T-helper 2 cell treated with Interferon-gamma antibody and Interleukin-4, amounts not matched to agents 5 μg/mL and 100 μg/mL, for 36 hours (primary cell): ENCODE measurements around the gene TEKT2.
A peak's percentile ranks its signal among the peaks of the same experiment; 100 is the strongest.

Experiments used
- DNase-seq: peaks from one replicate; pipeline ENCODE4 v3.0.0; 2021; ENCODE audit warnings: low spot score
- H3K27ac Mint-ChIP-seq: one replicate; pipeline ENCODE4 v1.8.0; 2021; ENCODE audit warnings: mild to moderate bottlenecking, mixed read lengths
- H3K27me3 Mint-ChIP-seq: one replicate; pipeline ENCODE4 v1.8.0; 2021; ENCODE audit warnings: low read depth, mixed read lengths
- H3K36me3 Mint-ChIP-seq: one replicate; pipeline ENCODE4 v1.8.0; 2021; ENCODE audit warnings: low read depth, mixed read lengths
- H3K4me1 Mint-ChIP-seq: one replicate; pipeline ENCODE4 v1.8.0; 2021; ENCODE audit warnings: low read depth, mixed read lengths
- H3K4me3 Mint-ChIP-seq: one replicate; pipeline ENCODE4 v1.8.0; 2022; ENCODE audit warnings: mild to moderate bottlenecking, moderate library complexity, mixed read lengths
- H3K9me3 Mint-ChIP-seq: one replicate; pipeline ENCODE4 v1.8.0; 2021; ENCODE audit warnings: mixed read lengths

The TEKT2 gene, protein sequence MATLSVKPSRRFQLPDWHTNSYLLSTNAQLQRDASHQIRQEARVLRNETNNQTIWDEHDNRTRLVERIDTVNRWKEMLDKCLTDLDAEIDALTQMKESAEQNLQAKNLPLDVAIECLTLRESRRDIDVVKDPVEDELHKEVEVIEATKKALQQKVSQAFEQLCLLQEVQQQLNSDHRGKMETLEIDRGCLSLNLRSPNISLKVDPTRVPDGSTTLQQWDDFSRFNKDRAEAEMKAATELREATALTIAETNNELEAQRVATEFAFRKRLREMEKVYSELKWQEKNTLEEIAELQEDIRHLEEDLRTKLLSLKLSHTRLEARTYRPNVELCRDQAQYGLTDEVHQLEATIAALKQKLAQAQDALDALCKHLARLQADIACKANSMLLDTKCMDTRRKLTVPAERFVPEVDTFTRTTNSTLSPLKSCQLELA

GRCh38 chr1:36083635-36084496 is at the start of gene TEKT2:
Gene TEKT2 (plus strand): TSS chr1:36084094. CDS start chr1:36084922, 828 bp downstream.
- H3K27me3 Mint-ChIP-seq, result peaks cover 28% of the 10 kb centered on the region
- no peak for DNase-seq

DNA sequence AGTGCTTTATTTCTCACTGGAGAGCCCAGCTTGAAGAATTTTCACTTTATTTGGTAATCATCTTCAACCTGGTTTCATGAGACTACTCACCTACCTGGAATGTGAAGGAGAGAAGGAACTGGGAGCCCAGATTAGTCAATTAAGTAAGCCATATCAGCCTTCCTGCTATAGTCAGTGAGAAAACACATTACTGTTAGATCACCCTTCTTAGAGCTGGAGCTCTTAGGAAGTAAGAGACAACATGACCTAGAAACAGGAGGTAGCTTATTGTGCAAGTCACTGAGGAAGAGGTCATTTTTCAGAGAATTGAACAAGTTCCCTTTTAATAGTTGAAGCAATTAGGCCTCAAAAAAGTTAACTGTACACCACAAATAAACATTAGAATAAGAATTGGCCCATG is 49.2 kb upstream of the TEKT2 start:
- H3K9me3 Mint-ChIP-seq, result no peaks in the 10 kb centered on the region
- H3K4me3 Mint-ChIP-seq, result no peak overlapping the region
- H3K27ac Mint-ChIP-seq, result no peak overlapping the region
- H3K27me3 Mint-ChIP-seq, result no peaks in the 10 kb centered on the region
- H3K4me1 Mint-ChIP-seq, result no peaks in the 10 kb centered on the region
- DNase-seq, result no peak
- H3K36me3 Mint-ChIP-seq, result peaks cover 31% of the 10 kb centered on the region

More at GRCh38 chr1:36083635-36084496, at the start of gene TEKT2:
- H3K4me1 Mint-ChIP-seq, result no peaks in the 10 kb centered on the region
- no peaks in the 10 kb centered on the region for H3K9me3 Mint-ChIP-seq
- H3K4me3 Mint-ChIP-seq, result peak within 1 kb of the TSS; percentile 19
- no peak within 1 kb of the TSS for H3K27ac Mint-ChIP-seq
- no peaks in the 10 kb centered on the region for H3K36me3 Mint-ChIP-seq

- no peak for DNase-seq
- Mint-ChIP-seq H3K27me3 (no peaks in the 10 kb centered on the region), H3K9me3 (no peaks in the 10 kb centered on the region), H3K4me3 (no peak overlapping the region), H3K4me1 (no peaks in the 10 kb centered on the region), H3K27ac (no peak overlapping the region), H3K36me3 (peaks cover 31% of the 10 kb centered on the region)
Measured at GRCh38 chr1:36035154-36035553, 48.7 kb upstream of the TEKT2 start.

DNA sequence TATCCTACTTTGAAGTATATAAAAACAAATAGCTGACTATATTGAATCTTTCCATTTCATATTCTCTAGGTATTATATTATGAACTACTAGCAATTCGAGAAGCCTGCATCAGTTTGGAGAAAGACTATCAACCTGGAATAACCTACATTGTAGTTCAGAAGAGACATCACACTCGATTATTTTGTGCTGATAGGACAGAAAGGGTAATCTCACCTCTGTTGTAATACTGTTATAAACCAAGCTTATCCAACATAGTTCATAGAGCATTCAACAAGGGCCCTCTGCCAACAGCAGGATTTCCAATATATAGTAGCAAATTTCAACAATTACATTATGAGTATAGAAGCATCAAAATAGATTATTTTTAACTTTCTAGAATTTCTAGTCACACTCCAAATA is 43.7 kb upstream of the TEKT2 start:
- DNase-seq, result no peak
- Mint-ChIP-seq H3K9me3 (no peaks in the 10 kb centered on the region), H3K36me3 (peaks cover 16% of the 10 kb centered on the region)

DNA sequence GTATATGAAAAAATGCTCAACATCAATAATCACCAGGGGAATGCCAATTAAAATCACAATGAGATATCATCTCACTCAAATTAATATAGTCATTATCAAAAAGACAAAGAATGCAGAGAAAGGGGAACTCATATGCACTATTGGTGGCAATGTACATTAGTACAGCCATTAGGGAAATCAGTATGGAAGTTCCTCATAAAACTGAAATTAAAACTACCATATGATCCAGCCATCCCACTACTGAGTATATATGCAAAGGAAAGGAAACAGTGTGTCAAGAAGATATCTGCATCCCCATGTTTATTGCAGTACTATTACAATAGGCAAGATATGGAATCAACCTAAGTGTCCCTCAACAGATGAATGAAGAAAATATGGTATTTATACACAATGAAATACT is 32.1 kb upstream of the TEKT2 start:
- peaks cover 29% of the 10 kb centered on the region for H3K36me3 Mint-ChIP-seq
- H3K9me3 Mint-ChIP-seq, result no peaks in the 10 kb centered on the region
- no peak for DNase-seq
- H3K27ac Mint-ChIP-seq, result no peak overlapping the region
- H3K27me3 Mint-ChIP-seq, result no peaks in the 10 kb centered on the region
- no peaks in the 10 kb centered on the region for H3K4me1 Mint-ChIP-seq
- H3K4me3 Mint-ChIP-seq, result no peak overlapping the region

More for the DNA sequence above, 43.7 kb upstream of the TEKT2 start:
- no peaks in the 10 kb centered on the region for H3K4me1 Mint-ChIP-seq
- H3K27ac Mint-ChIP-seq, result no peak overlapping the region
- no peaks in the 10 kb centered on the region for H3K27me3 Mint-ChIP-seq
- H3K4me3 Mint-ChIP-seq, result no peak overlapping the region

- H3K9me3 Mint-ChIP-seq, result no peaks in the 10 kb centered on the region
- H3K36me3 Mint-ChIP-seq, result peaks cover 13% of the 10 kb centered on the region
- no peak for DNase-seq
- H3K27me3 Mint-ChIP-seq, result no peaks in the 10 kb centered on the region
- H3K27ac Mint-ChIP-seq, result no peak overlapping the region
- no peaks in the 10 kb centered on the region for H3K4me1 Mint-ChIP-seq
- H3K4me3 Mint-ChIP-seq, result no peak overlapping the region
Measured at GRCh38 chr1:36053978-36054377, 29.9 kb upstream of the TEKT2 start.

DNA sequence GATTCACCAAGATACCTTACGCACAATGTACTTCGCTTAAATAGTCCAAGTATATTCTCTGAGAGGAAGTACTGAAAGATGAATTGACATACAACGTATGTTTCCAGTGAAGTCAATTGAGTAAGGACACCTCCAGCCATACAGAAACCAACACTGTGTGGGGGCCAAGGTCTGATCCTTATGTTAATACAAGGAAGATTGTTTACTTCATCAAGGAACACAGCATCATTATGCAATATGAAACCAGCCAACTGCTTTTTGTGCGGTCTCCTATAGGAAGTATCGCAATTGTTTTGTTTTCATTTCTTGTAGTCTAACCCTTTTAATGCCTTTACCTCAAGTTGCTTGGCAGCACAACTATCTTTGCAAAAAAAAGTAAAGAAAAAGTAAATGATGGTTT is 28.2 kb upstream of the TEKT2 start:
- no peaks in the 10 kb centered on the region for H3K4me1 Mint-ChIP-seq
- no peaks in the 10 kb centered on the region for H3K9me3 Mint-ChIP-seq
- H3K36me3 Mint-ChIP-seq, result peaks cover 11% of the 10 kb centered on the region
- no peaks in the 10 kb centered on the region for H3K27me3 Mint-ChIP-seq
- DNase-seq, result no peak
- H3K4me3 Mint-ChIP-seq, result no peak overlapping the region
- H3K27ac Mint-ChIP-seq, result no peak overlapping the region

DNA sequence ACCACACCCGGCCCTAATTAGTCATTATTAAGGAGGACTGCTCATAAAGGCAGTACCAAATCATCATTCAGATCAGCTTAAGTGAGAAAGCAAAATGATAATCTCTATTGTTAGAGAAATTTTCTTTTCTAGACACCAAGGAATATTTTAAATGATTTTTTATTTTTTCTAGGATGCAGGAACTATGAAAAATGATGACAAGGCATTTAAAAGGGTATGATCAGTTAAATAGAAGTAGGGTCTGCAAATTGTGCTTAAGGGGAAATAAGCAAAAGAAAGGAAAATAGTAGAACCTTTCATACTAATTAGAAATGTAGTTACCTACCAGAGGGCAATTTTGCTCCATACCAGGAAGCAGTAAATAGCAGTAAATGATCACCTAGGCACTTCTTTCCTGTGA is 21.6 kb upstream of the TEKT2 start:
- Mint-ChIP-seq H3K9me3 (no peaks in the 10 kb centered on the region), H3K36me3 (peaks cover 2% of the 10 kb centered on the region), H3K27ac (no peak overlapping the region), H3K4me3 (no peak overlapping the region), H3K27me3 (no peaks in the 10 kb centered on the region), H3K4me1 (no peaks in the 10 kb centered on the region)
- no peak for DNase-seq

- no peaks in the 10 kb centered on the region for H3K36me3 Mint-ChIP-seq
- no peak for DNase-seq
- no peaks in the 10 kb centered on the region for H3K27me3 Mint-ChIP-seq
- no peak overlapping the region for H3K27ac Mint-ChIP-seq
- no peaks in the 10 kb centered on the region for H3K9me3 Mint-ChIP-seq
- H3K4me3 Mint-ChIP-seq, result no peak overlapping the region
- H3K4me1 Mint-ChIP-seq, result no peaks in the 10 kb centered on the region
Measured at GRCh38 chr1:36067871-36068270, 16.0 kb upstream of the TEKT2 start.

DNA sequence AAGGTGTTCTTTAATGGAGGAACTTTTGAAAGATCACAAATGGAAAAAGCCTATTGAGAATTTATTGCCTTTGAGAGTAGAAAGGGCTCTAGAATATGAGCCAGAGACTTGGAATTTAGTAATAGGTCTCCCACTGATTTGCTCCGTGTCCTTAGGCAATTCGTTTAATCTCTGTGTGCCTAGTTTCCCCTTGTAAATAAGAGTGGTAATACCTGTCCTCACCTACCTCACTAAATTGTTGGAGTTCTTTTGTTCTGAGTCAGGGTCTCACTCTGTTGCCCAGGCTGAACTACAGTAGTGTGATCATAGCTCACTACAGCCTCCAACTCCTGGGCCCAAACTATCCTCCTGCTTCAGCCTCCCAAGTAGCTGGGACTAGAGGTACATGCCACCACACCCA is 15.0 kb upstream of the TEKT2 start:
- Mint-ChIP-seq H3K36me3 (no peaks in the 10 kb centered on the region), H3K9me3 (no peaks in the 10 kb centered on the region), H3K4me3 (no peak overlapping the region), H3K27ac (no peak overlapping the region), H3K27me3 (no peaks in the 10 kb centered on the region), H3K4me1 (no peaks in the 10 kb centered on the region)
- DNase-seq, result no peak

DNA sequence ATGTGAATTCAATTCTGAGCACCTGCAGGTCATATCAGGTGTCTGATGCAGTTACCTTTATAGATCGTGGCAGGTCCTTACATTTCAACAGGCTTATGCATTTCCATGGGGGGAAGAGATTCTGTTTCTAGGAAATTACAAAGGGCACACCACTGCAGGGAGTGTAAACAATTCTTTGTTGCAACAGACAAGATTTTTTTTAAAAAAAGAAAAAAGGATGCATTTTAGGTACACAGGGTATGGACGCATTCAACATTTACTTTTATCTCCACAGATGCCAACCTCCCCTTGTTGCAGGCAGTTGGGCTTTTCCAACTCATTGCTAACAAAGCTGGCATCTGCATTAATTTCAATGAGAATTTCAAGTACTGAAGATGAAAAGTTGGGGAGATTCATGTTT is 13.5 kb upstream of the TEKT2 start:
- no peaks in the 10 kb centered on the region for H3K9me3 Mint-ChIP-seq
- DNase-seq, result no peak
- H3K4me3 Mint-ChIP-seq, result no peak overlapping the region
- H3K27me3 Mint-ChIP-seq, result no peaks in the 10 kb centered on the region
- H3K36me3 Mint-ChIP-seq, result no peaks in the 10 kb centered on the region
- no peak overlapping the region for H3K27ac Mint-ChIP-seq
- H3K4me1 Mint-ChIP-seq, result no peaks in the 10 kb centered on the region

DNA sequence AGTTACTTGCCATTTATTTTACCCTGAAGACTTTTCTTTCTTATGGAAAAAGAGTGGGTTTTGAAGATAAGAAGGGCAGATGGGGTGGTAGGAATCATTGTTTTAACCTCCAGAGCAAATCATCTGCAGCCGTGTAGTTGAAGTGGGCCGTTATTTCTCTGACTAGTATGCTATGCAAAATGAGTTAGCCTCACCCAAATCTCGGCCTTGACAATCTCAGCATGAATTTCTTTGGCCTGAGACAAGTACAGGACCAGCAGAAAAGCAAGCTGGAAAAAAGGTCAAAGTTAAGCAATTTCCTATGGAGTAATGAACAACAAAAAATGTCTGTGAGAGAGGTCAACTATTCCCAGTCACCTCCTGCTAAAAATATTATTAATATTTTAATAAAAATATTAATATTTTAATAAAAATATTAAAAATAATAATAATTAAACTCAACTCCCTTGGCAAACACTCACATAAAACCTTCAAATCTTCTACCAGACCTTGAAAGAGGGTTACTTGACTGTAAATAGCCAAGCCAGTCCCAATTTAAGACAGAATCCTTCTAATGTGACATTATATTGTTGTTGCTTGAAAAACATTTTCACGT is 6.8 kb upstream of the TEKT2 start:
- Mint-ChIP-seq H3K27ac (no peak overlapping the region), H3K9me3 (no peaks in the 10 kb centered on the region), H3K4me1 (no peaks in the 10 kb centered on the region), H3K27me3 (peaks cover 12% of the 10 kb centered on the region), H3K36me3 (no peaks in the 10 kb centered on the region), H3K4me3 (no peak overlapping the region)
- no peak for DNase-seq

GRCh38 chr1:36080236-36080635 is 3.7 kb upstream of the TEKT2 start:
- H3K36me3 Mint-ChIP-seq, result no peaks in the 10 kb centered on the region
- no peak overlapping the region for H3K4me3 Mint-ChIP-seq
- DNase-seq, result no peak
- H3K9me3 Mint-ChIP-seq, result no peaks in the 10 kb centered on the region
- H3K4me1 Mint-ChIP-seq, result no peaks in the 10 kb centered on the region
- H3K27me3 Mint-ChIP-seq, result peaks cover 28% of the 10 kb centered on the region
- H3K27ac Mint-ChIP-seq, result no peak overlapping the region

GRCh38 chr1:36080801-36081200 is 3.1 kb upstream of the TEKT2 start:
- Mint-ChIP-seq H3K4me1 (no peaks in the 10 kb centered on the region), H3K27ac (no peak overlapping the region), H3K4me3 (no peak overlapping the region), H3K27me3 (peaks cover 28% of the 10 kb centered on the region), H3K36me3 (no peaks in the 10 kb centered on the region), H3K9me3 (no peaks in the 10 kb centered on the region)
- no peak for DNase-seq
